Measurements from ENCODE around the gene INSR.
A peak's percentile ranks its signal among the peaks of the same experiment; 100 is the strongest.

INSR gene

DNA sequence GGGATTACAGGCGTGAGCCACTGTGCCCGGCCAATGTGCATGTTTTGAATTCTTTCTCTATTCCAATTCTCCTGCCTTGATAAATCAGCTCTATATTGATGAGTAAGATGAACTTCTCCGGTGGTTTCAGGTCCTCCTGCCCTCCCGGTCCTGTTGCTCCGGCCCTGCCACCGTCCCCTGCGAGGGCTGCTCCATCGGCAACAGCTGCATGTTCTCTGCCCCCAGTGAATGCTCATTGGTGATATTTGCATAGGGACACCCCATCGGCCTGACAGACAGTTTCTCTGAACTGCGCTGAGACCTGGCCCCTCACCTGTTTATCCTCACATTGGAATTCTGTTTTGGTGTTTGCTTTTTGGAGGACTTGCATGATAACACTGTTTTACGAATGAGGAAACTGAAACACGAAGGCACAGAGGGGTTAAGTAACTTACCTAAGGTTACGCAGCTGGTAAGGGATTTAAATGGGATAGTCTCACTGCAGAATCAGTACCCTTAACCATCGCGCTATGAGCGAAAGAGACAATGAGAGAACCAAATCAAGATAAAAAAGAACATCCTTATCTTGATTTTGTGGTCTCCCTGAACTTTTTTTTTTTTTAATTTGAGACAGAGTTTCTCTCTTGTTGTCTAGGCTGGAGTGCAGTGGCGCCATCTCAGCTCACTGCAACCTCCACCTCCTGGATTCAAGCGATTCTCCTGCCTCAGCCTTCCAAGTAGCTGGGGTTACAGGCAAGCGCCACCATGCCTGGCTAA is 192.5 kb downstream of the INSR start:
- ATAC-seq (ENCODE audit: low read depth), result no peak

DNA sequence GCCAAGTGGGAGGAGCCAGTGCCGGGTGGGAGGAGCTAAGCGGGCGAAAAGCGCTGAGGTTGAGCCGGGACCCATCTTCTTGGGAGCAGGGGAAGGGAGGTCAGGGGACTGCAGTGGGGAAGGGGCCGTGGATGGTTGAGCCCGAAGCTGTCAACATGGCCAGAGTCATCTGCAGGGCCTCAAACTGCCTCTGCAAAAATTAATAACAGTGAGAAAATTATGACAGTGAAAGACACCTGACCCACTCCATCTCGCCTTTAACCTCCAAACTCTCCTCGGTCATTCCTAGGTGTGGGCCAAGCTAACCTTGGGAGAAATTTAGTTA is 194.7 kb downstream of the INSR start:
- Mint-ChIP-seq H3K4me1 (peaks cover 3% of the 10 kb centered on the region), H3K27ac (peak overlapping the region; percentile 90), H3K9me3 (peaks cover 14% of the 10 kb centered on the region), H3K27me3 (no peaks in the 10 kb centered on the region), H3K4me3 (peak overlapping the region; percentile 96), H3K36me3 (peaks cover 4% of the 10 kb centered on the region)
- no peak for DNase-seq (ENCODE audit: low spot score in 2 of 2)
- ATAC-seq (ENCODE audit: low read depth), result no peak

More for the DNA sequence above, 192.5 kb downstream of the INSR start:
- H3K36me3 Mint-ChIP-seq, result no peaks in the 10 kb centered on the region
- H3K9me3 Mint-ChIP-seq, result peaks cover 9% of the 10 kb centered on the region
- no peak overlapping the region for H3K27ac Mint-ChIP-seq
- peaks cover 3% of the 10 kb centered on the region for H3K4me1 Mint-ChIP-seq
- no peak for DNase-seq (ENCODE audit: low spot score in 2 of 2)
- H3K27me3 Mint-ChIP-seq, result no peaks in the 10 kb centered on the region
- no peak overlapping the region for H3K4me3 Mint-ChIP-seq

DNA sequence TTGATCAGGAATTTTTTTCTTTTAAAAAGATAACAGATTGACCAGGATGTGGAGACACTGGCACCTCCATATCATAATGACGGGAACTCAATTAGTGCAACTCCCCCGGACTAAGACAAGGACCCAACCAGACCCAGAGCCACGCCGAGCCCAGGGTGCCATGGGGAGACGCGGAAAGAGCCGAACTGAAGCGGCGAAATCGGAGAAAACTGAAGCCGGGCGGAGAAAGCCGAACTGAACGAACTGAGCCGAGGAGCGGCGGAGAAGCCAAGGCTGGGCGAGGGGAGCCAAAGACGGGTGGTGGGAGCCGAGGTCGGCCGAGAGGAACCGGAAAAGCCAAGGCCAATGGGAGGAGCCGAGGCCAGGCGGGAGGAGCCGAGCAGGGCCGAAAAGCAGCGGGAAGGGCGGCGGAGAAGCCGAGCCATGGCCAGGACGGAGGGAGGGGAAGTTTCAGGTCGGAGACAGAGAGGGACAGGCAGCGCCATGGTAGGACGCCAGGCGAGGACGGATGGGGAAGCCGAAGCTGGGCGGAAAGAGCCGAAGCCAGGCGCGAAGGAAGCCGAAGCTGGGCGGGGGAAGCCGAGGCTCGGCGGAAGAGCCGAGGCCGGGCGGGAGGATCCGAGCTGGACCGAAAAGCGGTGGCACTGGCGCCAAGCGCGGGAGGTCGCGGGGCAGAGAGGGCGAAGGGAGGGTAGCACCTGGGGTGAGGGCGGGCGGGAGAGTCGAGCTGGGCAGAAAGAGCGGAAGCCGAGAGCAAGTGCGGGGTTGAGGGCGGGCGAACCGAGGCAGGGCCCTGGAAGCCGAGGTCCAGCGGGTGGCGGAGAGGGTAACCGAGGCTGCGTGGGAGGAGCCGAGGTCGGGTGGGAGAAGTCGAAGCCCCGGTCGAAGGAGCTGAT is 195.3 kb downstream of the INSR start:
- peaks cover 3% of the 10 kb centered on the region for H3K4me1 Mint-ChIP-seq
- no peaks in the 10 kb centered on the region for H3K27me3 Mint-ChIP-seq
- ATAC-seq (ENCODE audit: low read depth) (peak; percentile 86), DNase-seq (ENCODE audit: low spot score in 2 of 2) (peak; percentile 80 to 85)
- H3K27ac Mint-ChIP-seq, result peak overlapping the region; percentile 90
- peak overlapping the region; percentile 96 for H3K4me3 Mint-ChIP-seq
- peaks cover 4% of the 10 kb centered on the region for H3K36me3 Mint-ChIP-seq
- H3K9me3 Mint-ChIP-seq, result peaks cover 14% of the 10 kb centered on the region

GRCh38 chr19:7098096-7098495 is 196.1 kb downstream of the INSR start:
- Mint-ChIP-seq H3K36me3 (peaks cover 4% of the 10 kb centered on the region), H3K27me3 (no peaks in the 10 kb centered on the region), H3K27ac (peak overlapping the region; percentile 90), H3K4me1 (peaks cover 3% of the 10 kb centered on the region), H3K9me3 (peaks cover 14% of the 10 kb centered on the region), H3K4me3 (peak overlapping the region; percentile 96)
- no peak for ATAC-seq (ENCODE audit: low read depth)
- no peak for DNase-seq (ENCODE audit: low spot score in 2 of 2)

DNA sequence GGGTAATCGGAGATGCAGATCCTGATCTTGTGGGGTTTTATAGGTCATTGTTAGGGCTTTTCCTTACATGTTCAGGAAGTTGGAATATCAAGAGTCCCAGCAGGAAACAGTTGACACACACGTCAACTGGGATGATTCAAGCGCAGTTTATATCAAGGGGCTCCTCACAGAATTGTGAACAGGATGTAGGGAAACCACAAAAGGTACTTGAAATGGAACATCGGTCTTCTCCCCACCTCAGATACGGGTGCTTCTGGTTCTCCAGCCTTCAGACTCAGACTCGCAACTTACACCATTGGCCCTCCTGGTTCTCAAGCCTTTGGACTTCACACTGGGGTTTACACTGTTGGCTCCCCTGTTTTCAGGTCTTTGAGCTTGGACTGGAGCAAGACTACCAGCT is 205.2 kb downstream of the INSR start:
- Mint-ChIP-seq H3K36me3 (peaks cover 19% of the 10 kb centered on the region), H3K27me3 (no peaks in the 10 kb centered on the region), H3K27ac (no peak overlapping the region), H3K9me3 (peaks cover 6% of the 10 kb centered on the region), H3K4me3 (no peak overlapping the region), H3K4me1 (no peaks in the 10 kb centered on the region)
- no peak for ATAC-seq (ENCODE audit: low read depth)
- no peak for DNase-seq (ENCODE audit: low spot score in 2 of 2)

DNA sequence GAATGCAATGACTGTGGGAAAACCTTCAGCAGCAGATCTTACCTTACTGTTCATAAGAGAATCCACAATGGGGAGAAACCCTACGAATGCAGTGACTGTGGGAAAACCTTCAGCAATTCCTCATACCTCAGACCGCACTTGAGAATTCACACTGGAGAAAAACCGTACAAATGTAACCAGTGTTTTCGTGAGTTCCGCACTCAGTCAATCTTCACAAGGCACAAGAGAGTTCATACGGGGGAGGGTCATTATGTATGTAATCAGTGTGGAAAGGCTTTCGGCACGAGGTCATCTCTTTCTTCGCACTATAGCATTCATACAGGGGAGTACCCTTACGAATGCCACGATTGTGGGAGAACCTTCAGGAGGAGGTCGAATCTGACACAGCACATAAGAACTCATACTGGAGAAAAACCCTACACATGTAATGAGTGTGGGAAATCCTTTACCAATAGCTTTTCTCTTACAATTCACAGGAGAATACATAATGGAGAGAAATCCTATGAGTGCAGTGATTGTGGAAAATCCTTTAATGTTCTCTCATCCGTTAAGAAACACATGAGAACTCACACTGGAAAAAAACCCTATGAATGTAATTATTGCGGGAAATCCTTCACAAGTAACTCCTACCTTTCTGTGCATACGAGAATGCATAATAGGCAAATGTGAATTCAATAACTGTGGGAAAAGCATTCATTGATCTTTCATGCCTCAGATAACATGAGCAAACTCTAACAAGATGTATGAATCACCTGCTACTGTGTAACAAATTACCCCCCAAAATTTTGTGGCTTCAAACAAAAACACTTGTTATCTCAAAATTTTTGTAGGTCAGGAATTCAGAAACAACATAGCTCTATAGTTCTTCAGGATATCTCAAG is 210.9 kb downstream of the INSR start:
- DNase-seq (ENCODE audit: low spot score in 2 of 2) (no peak), ATAC-seq (ENCODE audit: low read depth) (no peak)
- Mint-ChIP-seq H3K27ac (no peak overlapping the region), H3K9me3 (peaks cover 17% of the 10 kb centered on the region), H3K36me3 (peaks cover 51% of the 10 kb centered on the region), H3K27me3 (no peaks in the 10 kb centered on the region), H3K4me3 (no peak overlapping the region), H3K4me1 (no peaks in the 10 kb centered on the region)

- Mint-ChIP-seq H3K4me3 (no peak overlapping the region), H3K27me3 (no peaks in the 10 kb centered on the region), H3K27ac (no peak overlapping the region), H3K4me1 (peaks cover 3% of the 10 kb centered on the region), H3K36me3 (peaks cover 71% of the 10 kb centered on the region), H3K9me3 (peaks cover 18% of the 10 kb centered on the region)
- no peak for DNase-seq (ENCODE audit: low spot score in 2 of 2)
- ATAC-seq (ENCODE audit: low read depth), result no peak
Measured at GRCh38 chr19:7078008-7078407, 216.2 kb downstream of the INSR start.

DNA sequence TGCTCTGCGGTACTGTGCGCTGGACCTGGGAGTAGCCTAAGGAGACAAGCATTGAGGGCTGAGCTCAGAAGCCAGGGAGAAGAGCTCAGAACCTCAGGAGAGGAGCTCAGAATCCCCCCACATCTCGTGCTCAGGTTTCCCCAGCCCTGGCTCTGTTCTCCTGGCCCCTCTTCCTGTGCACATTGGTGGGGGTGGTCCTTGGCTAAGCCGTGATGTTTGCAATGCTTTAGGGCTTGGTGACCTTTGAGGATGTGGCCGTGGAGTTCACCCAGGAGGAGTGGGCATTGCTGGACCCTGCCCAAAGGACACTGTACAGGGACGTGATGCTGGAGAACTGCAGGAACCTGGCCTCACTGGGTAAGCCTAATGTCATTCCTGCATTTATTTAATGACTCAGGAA is 218.1 kb downstream of the INSR start:
- Mint-ChIP-seq H3K27ac (no peak overlapping the region), H3K9me3 (peaks cover 14% of the 10 kb centered on the region), H3K27me3 (no peaks in the 10 kb centered on the region), H3K36me3 (peaks cover 69% of the 10 kb centered on the region), H3K4me3 (no peak overlapping the region), H3K4me1 (peaks cover 8% of the 10 kb centered on the region)
- DNase-seq (ENCODE audit: low spot score in 2 of 2), result peak in 1 of 2 donors; percentile 8
- no peak for ATAC-seq (ENCODE audit: low read depth)

DNA sequence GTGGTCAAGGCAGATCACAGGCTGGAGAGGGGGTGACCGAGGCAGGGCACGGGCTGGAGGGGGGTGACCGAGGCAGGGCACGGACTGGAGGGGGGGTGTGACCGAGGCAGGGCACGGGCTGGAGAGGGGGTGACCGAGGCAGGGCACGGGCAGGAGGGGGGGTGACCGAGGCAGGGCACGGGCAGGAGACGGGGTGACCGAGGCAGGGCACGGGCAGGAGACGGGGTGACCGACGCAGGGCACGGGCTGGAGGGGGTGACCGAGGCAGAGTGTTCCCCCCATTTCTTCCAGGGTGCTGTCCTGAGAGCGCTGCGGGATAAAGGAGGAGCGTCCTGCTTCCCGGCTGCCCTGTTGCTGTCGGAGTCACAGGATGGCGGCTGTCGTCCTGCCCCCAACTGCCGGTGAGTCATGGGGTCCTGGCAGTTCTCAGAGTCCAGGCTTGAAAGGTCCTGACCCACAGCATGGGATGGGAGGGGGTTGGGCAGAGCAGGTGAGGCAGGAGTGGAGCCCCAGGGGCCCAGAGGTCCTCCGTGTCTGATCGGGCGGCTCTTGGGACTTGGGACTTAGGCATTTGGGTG is 219.4 kb downstream of the INSR start:
- no peak for ATAC-seq (ENCODE audit: low read depth)
- DNase-seq (ENCODE audit: low spot score in 2 of 2), result peak in 1 of 2 donors; percentile 6
- Mint-ChIP-seq H3K4me3 (no peak overlapping the region), H3K27ac (no peak overlapping the region), H3K36me3 (peaks cover 56% of the 10 kb centered on the region), H3K9me3 (peaks cover 14% of the 10 kb centered on the region), H3K27me3 (no peaks in the 10 kb centered on the region), H3K4me1 (peaks cover 8% of the 10 kb centered on the region)

GRCh38 chr19:7072541-7072940 is 221.7 kb downstream of the INSR start:
- DNase-seq (ENCODE audit: low spot score in 2 of 2) (peak in 1 of 2 donors; percentile 7), ATAC-seq (ENCODE audit: low read depth) (no peak)
- Mint-ChIP-seq H3K27ac (no peak overlapping the region), H3K4me1 (peaks cover 12% of the 10 kb centered on the region), H3K4me3 (no peak overlapping the region), H3K36me3 (peaks cover 37% of the 10 kb centered on the region), H3K27me3 (no peaks in the 10 kb centered on the region), H3K9me3 (peaks cover 6% of the 10 kb centered on the region)

DNA sequence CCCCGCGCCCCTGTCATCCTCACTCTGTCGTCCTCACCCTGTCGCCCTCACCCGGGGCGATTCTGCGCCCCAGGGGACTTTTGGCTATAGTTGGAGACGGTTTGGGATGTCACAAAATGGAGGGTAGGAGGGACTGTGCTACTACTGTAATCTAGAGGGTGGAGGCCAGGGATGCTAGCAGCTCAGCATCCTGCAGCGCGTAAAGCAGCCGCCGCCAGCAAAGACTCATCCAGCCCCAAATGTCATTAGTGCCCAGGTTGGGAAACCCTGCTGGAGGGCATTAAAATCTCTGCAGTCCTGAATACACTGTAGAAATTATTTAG is 224.3 kb downstream of the INSR start:
- ATAC-seq (ENCODE audit: low read depth) (peak; percentile 2), DNase-seq (ENCODE audit: low spot score in 2 of 2) (no peak)
- Mint-ChIP-seq H3K4me1 (peaks cover 12% of the 10 kb centered on the region), H3K27me3 (no peaks in the 10 kb centered on the region), H3K27ac (peak overlapping the region; percentile 90), H3K9me3 (peaks cover 7% of the 10 kb centered on the region), H3K4me3 (peak overlapping the region; percentile 97), H3K36me3 (peaks cover 15% of the 10 kb centered on the region)

GRCh38 chr19:7069042-7069903 is 224.9 kb downstream of the INSR start, which contains the start of gene ZNF557:
Gene ZNF557, plus strand, starts transcription at chr19:7069703. Its CDS starts 5,372 bp downstream, at chr19:7075075.
- ATAC-seq (ENCODE audit: low read depth) (peak; percentile 94), DNase-seq (ENCODE audit: low spot score in 2 of 2) (peak; percentile 97 to 99)
- Mint-ChIP-seq H3K9me3 (peaks cover 4% of the 10 kb centered on the region), H3K4me1 (peaks cover 9% of the 10 kb centered on the region), H3K27me3 (no peaks in the 10 kb centered on the region), H3K4me3 (peak within 1 kb of the TSS; percentile 97), H3K27ac (peak within 1 kb of the TSS; percentile 90), H3K36me3 (peaks cover 12% of the 10 kb centered on the region)

GRCh38 chr19:7068599-7068998 is 225.6 kb downstream of the INSR start:
- no peaks in the 10 kb centered on the region for H3K27me3 Mint-ChIP-seq
- H3K27ac Mint-ChIP-seq, result peak overlapping the region; percentile 90
- DNase-seq (ENCODE audit: low spot score in 2 of 2), result no peak
- H3K4me1 Mint-ChIP-seq, result peaks cover 9% of the 10 kb centered on the region
- peaks cover 8% of the 10 kb centered on the region for H3K36me3 Mint-ChIP-seq
- H3K9me3 Mint-ChIP-seq, result peaks cover 3% of the 10 kb centered on the region
- H3K4me3 Mint-ChIP-seq, result peak overlapping the region; percentile 97
- ATAC-seq (ENCODE audit: low read depth), result no peak
